K562 (cell line): ENCODE results near the gene SFT2D2. TPM values are rescaled to one million over a fixed set of nuclear protein-coding genes. Genes with fewer than 3 reads are reported as not detected.

Experiments used
- BACH1 ChIP-seq: fragments of 200-800 bp; sonication (Bioruptor generic); IDR thresholded peaks from 2 replicates; pipeline ENCODE4 v1.6.1; 2016; ENCODE audit warnings: missing genetic modification characterization, missing compliant biosample characterization
- ETV6 ChIP-seq, 3 experiments: fragments of 150-350 bp in 1 of 3; sonication (generic) in 1 of 3; formaldehyde crosslinking in 1 of 3; IDR thresholded peaks; 2 replicates each; pipeline versions ENCODE4 v1.6.1 to v1.8.0; 2014 to 2022; ENCODE audit warnings: borderline replicate concordance in 2 of 3, low read depth in 2 of 3, antibody characterized with exemption in 1 of 3, low read length in 1 of 3, mild to moderate bottlenecking in 1 of 3, missing genetic modification reagents in 1 of 3
- FOXA1 ChIP-seq: fragments of 450-650 bp; IDR thresholded peaks from 2 replicates; pipeline ENCODE4 v1.6.1; 2016; ENCODE audit warnings: mild to moderate bottlenecking, borderline replicate concordance
- HDAC1 ChIP-seq, 2 experiments: fragments of 450-650 bp; IDR thresholded peaks; 2 replicates each; pipeline ENCODE4 v1.6.1; 2016 to 2017; ENCODE audit warnings: inconsistent platforms in 1 of 2, mild to moderate bottlenecking in 1 of 2, moderate library complexity in 1 of 2
- MLLT1 ChIP-seq, 2 experiments: fragments of 450-650 bp; IDR thresholded peaks; 2 replicates each; pipeline ENCODE4 v1.6.1; 2016
- MTF1 ChIP-seq: fragments of 250-450 bp; sonication (Bioruptor Pico); IDR thresholded peaks from 2 replicates; pipeline ENCODE4 v1.9.0; 2021; ENCODE audit warnings: moderate library complexity, mild to moderate bottlenecking, inconsistent platforms, borderline replicate concordance
- NR2C2 ChIP-seq, 2 experiments: fragments of 200-800 bp in 1 of 2; sonication (Bioruptor generic) in 1 of 2; sonication (generic) in 1 of 2; formaldehyde crosslinking in 1 of 2; IDR thresholded peaks; 2 replicates each; pipeline versions ENCODE4 v1.6.1 to v1.8.0; 2016 to 2022; ENCODE audit warnings: mild to moderate bottlenecking in 1 of 2, missing compliant biosample characterization in 1 of 2, missing genetic modification characterization in 1 of 2, missing genetic modification reagents in 1 of 2
- PHB ChIP-seq: fragments of 250-450 bp; sonication (Bioruptor Pico); IDR thresholded peaks from 2 replicates; pipeline ENCODE4 v1.5.0; 2021
- SAP30 ChIP-seq: fragments of 200-600 bp; sonication (generic); IDR thresholded peaks from 2 replicates; pipeline ENCODE4 v1.6.1; 2012; ENCODE audit warnings: borderline replicate concordance, low read depth, mild to moderate bottlenecking, moderate library complexity, low read length, control low read depth, inconsistent platforms; ENCODE audit not compliant: insufficient read depth, poor library complexity, severe bottlenecking
- SREBF2 ChIP-seq: sonication (generic); formaldehyde crosslinking; IDR thresholded peaks from 2 replicates; pipeline ENCODE4 v1.4.0; 2020; ENCODE audit warnings: mild to moderate bottlenecking, missing genetic modification reagents
- TAL1 ChIP-seq: fragments of 450-650 bp; IDR thresholded peaks from 2 replicates; pipeline ENCODE4 v1.6.1; 2016; ENCODE audit warnings: mild to moderate bottlenecking
- TEAD1 ChIP-seq, 2 experiments: fragments of 450-650 bp in 1 of 2; sonication (generic) in 1 of 2; formaldehyde crosslinking; IDR thresholded peaks; 2 replicates each; pipeline versions ENCODE4 v1.4.0 to v1.8.0; 2020 to 2022; ENCODE audit warnings: mild to moderate bottlenecking in 2 of 2, missing genetic modification reagents in 1 of 2
- THAP7 ChIP-seq: fragments of 250-450 bp; sonication (Bioruptor Pico); IDR thresholded peaks from 2 replicates; pipeline ENCODE4 v1.5.0; 2021
- TRIM28 ChIP-seq: fragments of 450-650 bp; IDR thresholded peaks from 2 replicates; pipeline ENCODE4 v1.6.1; 2017
- U2AF2 ChIP-seq: fragments of 200-400 bp; formaldehyde crosslinking; optimal IDR thresholded peaks from 2 replicates; pipeline ENCODE3; 2017; ENCODE audit warnings: low read depth, mild to moderate bottlenecking, low read length
- ZBTB9 ChIP-seq: fragments of 450-650 bp; formaldehyde crosslinking; IDR thresholded peaks from 2 replicates; pipeline ENCODE4 v1.4.0; 2020; ENCODE audit warnings: mild to moderate bottlenecking, moderate library complexity
- ZEB2 ChIP-seq: fragments of 450-650 bp; IDR thresholded peaks from 2 replicates; pipeline ENCODE4 v1.6.1; 2016
- ZFPM2 ChIP-seq: fragments of 250-450 bp; sonication (Bioruptor Pico); IDR thresholded peaks from 2 replicates; pipeline ENCODE4 v1.5.1; 2022; ENCODE audit warnings: mild to moderate bottlenecking
- ZMIZ1 ChIP-seq, 2 experiments: fragments of 150-350 bp in 1 of 2; IDR thresholded peaks; 2 replicates each; pipeline ENCODE4 v1.6.1; 2012 to 2016; ENCODE audit warnings: low read depth in 2 of 2, low read length in 2 of 2, mild to moderate bottlenecking in 1 of 2, moderate library complexity in 1 of 2
- ZNF583 ChIP-seq: fragments of 250-450 bp; sonication (Bioruptor Pico); IDR thresholded peaks from 2 replicates; pipeline ENCODE4 v1.4.0; 2020
- polyA plus RNA-seq, 8 experiments: library from polyadenylated mRNA; depleted of rRNA in 4 of 8; stranded (reverse) in 5 of 8; unstranded in 3 of 8; fragments of >200 nt; fragmentation: Nextera tagmentation in 2 of 8; fragmentation: Illumina TruSeq in 1 of 8; extraction: Ambion mirVana in 2 of 8; extraction: Trizol in 1 of 8; gene quantifications; 2 replicates each; pipeline versions ENCODE4 v1.2.1 to v1.2.3, GENCODE V29; 2011 to 2014; ENCODE audit warnings: inconsistent platforms in 1 of 8, missing spikeins in 1 of 8
- total RNA-seq, 7 experiments: library from RNA; depleted of rRNA in 6 of 7; stranded (reverse); fragments of >200 nt in 6 of 7; fragmentation: Illumina TruSeq in 2 of 7; extraction: Trizol in 2 of 7; gene quantifications; 2 replicates each; pipeline versions ENCODE4 v1.2.1 to v1.2.3, GENCODE V29; 2011 to 2021; ENCODE audit warnings: low replicate concordance in 1 of 7

The SFT2D2 gene
- total and polyA plus RNA-seq, 9 of the 15 experiments (the other 6 are each of a cell fraction or from before 2014, with no cell fraction given), result 3.4 to 50.1 (median 21.6) TPM

- TF ChIP-seq U2AF2, result no peak
- no peak for TF ChIP-seq PHB (CRISPR knock-in tag)
- TF ChIP-seq ZEB2, result peak; percentile 43; the same call in 1 of the 2 replicates
- 0 out of 2 replicates have a peak, but pooled peaks have one; percentile 62 for TF ChIP-seq THAP7
- no peak for TF ChIP-seq ETV6 (IDR thresholded peaks at IDR 0.05; ENCODE audit: borderline replicate concordance in 1 of 2, low read depth in 2 of 2, low read length in 1 of 2)
- no peak; the same call in 1 of the 2 replicates for TF ChIP-seq ETV6 (CRISPR knock-in tag; IDR thresholded peaks at IDR 0.05; ENCODE audit: borderline replicate concordance)
- no peak for TF ChIP-seq SREBF2
- TF ChIP-seq NR2C2 (CRISPR knock-in tag; IDR thresholded peaks at IDR 0.05), result peak; percentile 77
- TF ChIP-seq NR2C2 (tag; IDR thresholded peaks at IDR 0.05), result peak; percentile 83
- TF ChIP-seq HDAC1 (IDR thresholded peaks at IDR 0.05), result peak in 1 of 2 experiments; percentile 74; a peak in 2 of 4 replicates
- TF ChIP-seq ZNF583, result peak; percentile 94
- TF ChIP-seq MLLT1 (IDR thresholded peaks at IDR 0.05), result 0 out of 4 replicates have a peak, but pooled peaks of 1 of the 2 experiments have one; percentile 48
- TF ChIP-seq SAP30, result peak; percentile 91
- TF ChIP-seq TAL1, result no peak
- TF ChIP-seq MTF1 (CRISPR knock-in tag), result peak; percentile 35; the same call in 1 of the 2 replicates
- TF ChIP-seq ZBTB9 (CRISPR knock-in tag), result peak; percentile 91
- TF ChIP-seq FOXA1, result no peak
- 0 out of 2 replicates have a peak, but pooled peaks have one; percentile 51 for TF ChIP-seq ZFPM2
- peak in 1 of 2 experiments; percentile 18; a peak in 1 of 4 replicates for TF ChIP-seq ZMIZ1 (IDR thresholded peaks at IDR 0.05; ENCODE audit: low read depth in 2 of 2, low read length in 2 of 2)
- no peak for TF ChIP-seq TRIM28
- TF ChIP-seq BACH1 (tag), result peak; percentile 72; the same call in 1 of the 2 replicates
- TF ChIP-seq TEAD1 (CRISPR knock-in tag; IDR thresholded peaks at IDR 0.05), result peak; percentile 85 to 93; a peak in 3 of 4 replicates
Observed at GRCh38 chr1:168225476-168226190, at the start of gene SFT2D2 (continued).
